ENCODE results near the gene SERPING1.

SERPING1 gene

GRCh38 chr11:57597916-57598830 is 688 bp downstream of the SERPING1 start:
- DNase-seq (ENCODE audit: low read depth in 3 of 3, low spot score in 1 of 3): no peak

GRCh38 chr11:57598831-57599155 is 1.3 kb downstream of the SERPING1 start:
- no peak for DNase-seq (ENCODE audit: low read depth in 3 of 3, low spot score in 1 of 3)

- no peak for DNase-seq (ENCODE audit: low read depth in 3 of 3, low spot score in 1 of 3)
Observed at GRCh38 chr11:57599381-57599780, 1.9 kb downstream of the SERPING1 start.

- no peak for DNase-seq (ENCODE audit: low read depth in 3 of 3, low spot score in 1 of 3)
Observed at GRCh38 chr11:57601297-57601696, 3.8 kb downstream of the SERPING1 start.

- no peak for DNase-seq (ENCODE audit: low read depth in 3 of 3, low spot score in 1 of 3)
Observed at GRCh38 chr11:57604296-57605027, 7.0 kb downstream of the SERPING1 start.

- DNase-seq (ENCODE audit: low read depth in 3 of 3, low spot score in 1 of 3): no peak
Observed at GRCh38 chr11:57605028-57605420, 7.5 kb downstream of the SERPING1 start.

- DNase-seq (ENCODE audit: low read depth in 3 of 3, low spot score in 1 of 3): no peak
Observed at GRCh38 chr11:57610170-57610569, 12.7 kb downstream of the SERPING1 start.

GRCh38 chr11:57614234-57614772 is 16.8 kb downstream of the SERPING1 start:
- no peak for DNase-seq (ENCODE audit: low read depth in 3 of 3, low spot score in 1 of 3)

- DNase-seq (ENCODE audit: low read depth in 3 of 3, low spot score in 1 of 3): no peak
Observed at GRCh38 chr11:57615308-57615707, 17.8 kb downstream of the SERPING1 start.

GRCh38 chr11:57616595-57616994 is 19.1 kb downstream of the SERPING1 start:
- DNase-seq (ENCODE audit: low read depth in 3 of 3, low spot score in 1 of 3): no peak

- DNase-seq (ENCODE audit: low read depth in 3 of 3, low spot score in 1 of 3): no peak
Observed at GRCh38 chr11:57618438-57618837, 21.0 kb downstream of the SERPING1 start.

- no peak for DNase-seq (ENCODE audit: low read depth in 3 of 3, low spot score in 1 of 3)
Observed at GRCh38 chr11:57619331-57619730, 21.8 kb downstream of the SERPING1 start.

- no peak for DNase-seq (ENCODE audit: low read depth in 3 of 3, low spot score in 1 of 3)
Observed at GRCh38 chr11:57620467-57620866, 23.0 kb downstream of the SERPING1 start.

- DNase-seq (ENCODE audit: low read depth in 3 of 3, low spot score in 1 of 3): no peak
Observed at GRCh38 chr11:57622263-57622662, 24.8 kb downstream of the SERPING1 start.

GRCh38 chr11:57624864-57625263 is 27.4 kb downstream of the SERPING1 start:
- no peak for DNase-seq (ENCODE audit: low read depth in 3 of 3, low spot score in 1 of 3)

- no peak for DNase-seq (ENCODE audit: low read depth in 3 of 3, low spot score in 1 of 3)
Observed at GRCh38 chr11:57626895-57627294, 29.4 kb downstream of the SERPING1 start.

GRCh38 chr11:57630171-57630570 is 32.7 kb downstream of the SERPING1 start:
- no peak for DNase-seq (ENCODE audit: low read depth in 3 of 3, low spot score in 1 of 3)

GRCh38 chr11:57632116-57632515 is 34.6 kb downstream of the SERPING1 start:
- DNase-seq (ENCODE audit: low read depth in 3 of 3, low spot score in 1 of 3): no peak

- no peak for DNase-seq (ENCODE audit: low read depth in 3 of 3, low spot score in 1 of 3)
Observed at GRCh38 chr11:57633394-57634070, 36.0 kb downstream of the SERPING1 start.

- DNase-seq (ENCODE audit: low read depth in 3 of 3, low spot score in 1 of 3): no peak
Observed at GRCh38 chr11:57634311-57634710, 36.8 kb downstream of the SERPING1 start.

- DNase-seq (ENCODE audit: low read depth in 3 of 3, low spot score in 1 of 3): no peak
Observed at GRCh38 chr11:57635246-57635645, 37.8 kb downstream of the SERPING1 start.

- DNase-seq (ENCODE audit: low read depth in 3 of 3, low spot score in 1 of 3): no peak
Observed at GRCh38 chr11:57637626-57638004, 40.1 kb downstream of the SERPING1 start.
